Measurements from ENCODE around the gene SEPTIN3. TPM values are rescaled to one million over a fixed set of nuclear protein-coding genes. Genes with fewer than 3 reads are reported as not detected.

SEPTIN3 gene
- total RNA-seq, 1 donor from 2014 or later: 0.92 TPM

- no peak overlapping the region for H3K4me3 Mint-ChIP-seq (ENCODE audit: unreplicated experiment)
- TF ChIP-seq CTCF (IDR thresholded peaks at IDR 0.05): no peak
- no peak overlapping the region for H3K27ac Mint-ChIP-seq (ENCODE audit: unreplicated experiment)
- H3K9me3 Mint-ChIP-seq (ENCODE audit: low read depth): peaks cover 15% of the 10 kb centered on the region
- peaks cover 7% of the 10 kb centered on the region for H3K36me3 Mint-ChIP-seq (ENCODE audit: low read depth)
- H3K4me1 Mint-ChIP-seq (ENCODE audit: low read depth): no peaks in the 10 kb centered on the region
- no peak for DNase-seq (ENCODE audit: low spot score)
- H3K27me3 Mint-ChIP-seq (ENCODE audit: low read depth): peaks cover 33% of the 10 kb centered on the region
Observed at GRCh38 chr22:42013385-42013784, 44.1 kb downstream of the SEPTIN3 start.

- Mint-ChIP-seq H3K27ac (ENCODE audit: unreplicated experiment) (no peak overlapping the region), H3K27me3 (ENCODE audit: low read depth) (peaks cover 43% of the 10 kb centered on the region), H3K4me1 (ENCODE audit: low read depth) (no peaks in the 10 kb centered on the region), H3K9me3 (ENCODE audit: low read depth) (no peaks in the 10 kb centered on the region), H3K36me3 (ENCODE audit: low read depth) (no peaks in the 10 kb centered on the region), H3K4me3 (ENCODE audit: unreplicated experiment) (no peak overlapping the region)
- no peak for DNase-seq (ENCODE audit: low spot score)
- TF ChIP-seq CTCF (IDR thresholded peaks at IDR 0.05): no peak
Observed at GRCh38 chr22:42016111-42016510, 46.9 kb downstream of the SEPTIN3 start.

GRCh38 chr22:42018224-42018623 lies 49.0 kb downstream of the SEPTIN3 start:
- H3K36me3 Mint-ChIP-seq (ENCODE audit: low read depth): no peaks in the 10 kb centered on the region
- no peak overlapping the region for H3K4me3 Mint-ChIP-seq (ENCODE audit: unreplicated experiment)
- no peak for DNase-seq (ENCODE audit: low spot score)
- H3K27me3 Mint-ChIP-seq (ENCODE audit: low read depth): peaks cover 41% of the 10 kb centered on the region
- no peak overlapping the region for H3K27ac Mint-ChIP-seq (ENCODE audit: unreplicated experiment)
- no peak for TF ChIP-seq CTCF (IDR thresholded peaks at IDR 0.05)
- H3K9me3 Mint-ChIP-seq (ENCODE audit: low read depth): no peaks in the 10 kb centered on the region
- H3K4me1 Mint-ChIP-seq (ENCODE audit: low read depth): no peaks in the 10 kb centered on the region

Other genes starting within 250 kb of the SEPTIN3 start
- 6.6 to 10.1 TPM (median 7.0 TPM) in 3 replicates for gene CCDC134, start 168.8 kb upstream of the SEPTIN3 start, total RNA-seq
- gene SREBF2, start 136.3 kb upstream of the SEPTIN3 start, total RNA-seq: 91.3 to 106 TPM (median 100 TPM) in 3 replicates
- not detected in 3 replicates for gene SHISA8, start 54.4 kb upstream of the SEPTIN3 start, total RNA-seq
- 0.07 to 0.56 TPM (median 0.21 TPM) in 3 replicates for gene TNFRSF13C, start 42.6 kb upstream of the SEPTIN3 start, total RNA-seq
- 3.3 to 9.3 TPM (median 3.3 TPM) in 3 replicates for gene CENPM, start 22.3 kb upstream of the SEPTIN3 start, total RNA-seq
- not detected in 3 replicates for gene WBP2NL, start 29.3 kb downstream of the SEPTIN3 start, total RNA-seq
- 17.1 to 20.2 TPM (median 18.9 TPM) in 3 replicates for gene NAGA, start 101.4 kb downstream of the SEPTIN3 start, total RNA-seq
- gene PHETA2, start 104.8 kb downstream of the SEPTIN3 start, total RNA-seq: 1.4 to 2.2 TPM in 2 of 3 replicates, not detected in the other
- 54.1 to 56.1 TPM (median 55.0 TPM) in 3 replicates for gene SMDT1, start 110.3 kb downstream of the SEPTIN3 start, total RNA-seq
- gene NDUFA6, start 121.3 kb downstream of the SEPTIN3 start, total RNA-seq: 62.2 to 70.7 TPM (median 66.3 TPM) in 3 replicates
- 0.75 to 1.7 TPM (median 0.95 TPM) in 3 replicates for gene CYP2D6, start 161.4 kb downstream of the SEPTIN3 start, total RNA-seq

Data from chondrocyte (in vitro differentiated cells).